ENCODE results near the gene PSMD8.

Gene PSMD8

GRCh38 chr19:38374332-38375097 is at the start of gene PSMD8:
TSS of gene PSMD8 (plus strand) at chr19:38374571. CDS start at chr19:38374602, 31 bp downstream.
- Histone ChIP-seq H3K9me3 (ENCODE audit: severe bottlenecking) (no peaks in the 10 kb centered on the region), H3K27ac (peak within 1 kb of the TSS; percentile 92), H3K27me3 (ENCODE audit: insufficient read depth, low read depth, severe bottlenecking) (no peaks in the 10 kb centered on the region), H3K4me3 (ENCODE audit: low read depth, low read length) (peak within 1 kb of the TSS; percentile 73), H3K36me3 (peaks cover 35% of the 10 kb centered on the region)
- TF ChIP-seq CTCF (IDR thresholded peaks at IDR 0.05; ENCODE audit: low read depth, low read length) = peak; percentile 23; the same call in 1 of the 2 replicates
- peak; percentile 99 for DNase-seq

- no peaks in the 10 kb centered on the region for H3K27me3 ChIP-seq (ENCODE audit: insufficient read depth, low read depth, severe bottlenecking)
- H3K36me3 ChIP-seq = peaks cover 7% of the 10 kb centered on the region
- no peak for DNase-seq
- H3K27ac ChIP-seq = no peak overlapping the region
- TF ChIP-seq CTCF (IDR thresholded peaks at IDR 0.05; ENCODE audit: low read depth, low read length) = no peak
- H3K4me3 ChIP-seq (ENCODE audit: low read depth, low read length) = no peak overlapping the region
- no peaks in the 10 kb centered on the region for H3K9me3 ChIP-seq (ENCODE audit: severe bottlenecking)
Measured at GRCh38 chr19:38326591-38326990, 47.8 kb upstream of the PSMD8 start.

- Histone ChIP-seq H3K36me3 (peaks cover 7% of the 10 kb centered on the region; the same call in 1 of the 2 replicates), H3K4me3 (ENCODE audit: low read depth, low read length) (no peak overlapping the region), H3K9me3 (ENCODE audit: severe bottlenecking) (no peaks in the 10 kb centered on the region), H3K27ac (no peak overlapping the region), H3K27me3 (ENCODE audit: insufficient read depth, low read depth, severe bottlenecking) (no peaks in the 10 kb centered on the region)
- DNase-seq = no peak
- no peak for TF ChIP-seq CTCF (IDR thresholded peaks at IDR 0.05; ENCODE audit: low read depth, low read length)
Measured at GRCh38 chr19:38329651-38330050, 44.7 kb upstream of the PSMD8 start.

- no peak overlapping the region for H3K27ac ChIP-seq
- TF ChIP-seq CTCF (IDR thresholded peaks at IDR 0.05; ENCODE audit: low read depth, low read length) = no peak
Measured at GRCh38 chr19:38331728-38332127, 42.6 kb upstream of the PSMD8 start.

GRCh38 chr19:38333245-38333644 is 41.1 kb upstream of the PSMD8 start:
- Histone ChIP-seq H3K36me3 (no peaks in the 10 kb centered on the region), H3K27me3 (ENCODE audit: insufficient read depth, low read depth, severe bottlenecking) (no peaks in the 10 kb centered on the region), H3K9me3 (ENCODE audit: severe bottlenecking) (no peaks in the 10 kb centered on the region), H3K27ac (no peak overlapping the region), H3K4me3 (ENCODE audit: low read depth, low read length) (no peak overlapping the region)
- DNase-seq = no peak
- no peak for TF ChIP-seq CTCF (IDR thresholded peaks at IDR 0.05; ENCODE audit: low read depth, low read length)

More at GRCh38 chr19:38331728-38332127, 42.6 kb upstream of the PSMD8 start:
- H3K9me3 ChIP-seq (ENCODE audit: severe bottlenecking) = no peaks in the 10 kb centered on the region
- no peak overlapping the region for H3K4me3 ChIP-seq (ENCODE audit: low read depth, low read length)
- no peaks in the 10 kb centered on the region for H3K27me3 ChIP-seq (ENCODE audit: insufficient read depth, low read depth, severe bottlenecking)
- no peak for DNase-seq
- peaks cover 7% of the 10 kb centered on the region; the same call in 1 of the 2 replicates for H3K36me3 ChIP-seq
